Measurements from ENCODE around the gene SLC35B4.

DNA sequence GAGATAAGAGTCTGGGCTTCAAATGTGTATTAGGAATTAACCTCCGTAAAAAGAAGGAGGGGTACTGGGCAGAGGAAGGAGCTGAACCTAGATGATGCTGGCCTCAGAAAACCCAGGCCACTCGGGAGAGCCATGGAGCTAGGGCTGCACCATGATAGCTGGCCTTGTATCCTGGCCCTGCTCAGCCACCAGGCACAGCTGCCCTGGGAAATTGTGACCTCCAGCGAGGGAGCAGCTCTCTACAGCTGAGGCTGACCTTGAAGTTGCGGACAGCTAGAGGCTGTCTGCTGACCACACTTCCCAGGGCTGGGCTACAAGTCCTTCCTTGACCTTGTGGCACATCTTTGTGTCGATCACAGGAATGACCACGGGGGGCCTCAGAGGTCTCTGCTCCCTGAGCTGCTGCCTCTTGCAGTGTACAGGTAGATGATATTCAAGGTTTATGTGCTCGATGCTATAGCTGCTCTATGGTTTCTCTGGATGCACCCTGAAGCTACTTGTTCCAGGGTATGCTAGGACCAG is 38.3 kb upstream of the SLC35B4 start:
- TF ChIP-seq OSR1 (CRISPR knock-in tag; IDR thresholded peaks at IDR 0.05) (no peak), ZNF8 (CRISPR knock-in tag; IDR thresholded peaks at IDR 0.05) (no peak), ZFP3 (CRISPR knock-in tag; IDR thresholded peaks at IDR 0.05) (no peak), ZNF565 (CRISPR knock-in tag; conservative IDR thresholded peaks at IDR 0.05; ENCODE audit: low read depth) (no peak), ZFP30 (CRISPR knock-in tag; IDR thresholded peaks at IDR 0.05) (no peak), CSRNP3 (CRISPR knock-in tag; IDR thresholded peaks at IDR 0.05) (no peak), PPARA (CRISPR knock-in tag; IDR thresholded peaks at IDR 0.05; ENCODE audit: borderline replicate concordance) (no peak), RARB (CRISPR knock-in tag; IDR thresholded peaks at IDR 0.05) (no peak), ESRRG (CRISPR knock-in tag; IDR thresholded peaks at IDR 0.05) (no peak), CSDC2 (CRISPR knock-in tag; IDR thresholded peaks at IDR 0.05) (no peak)
- TF ChIP-seq, protein P1, sequence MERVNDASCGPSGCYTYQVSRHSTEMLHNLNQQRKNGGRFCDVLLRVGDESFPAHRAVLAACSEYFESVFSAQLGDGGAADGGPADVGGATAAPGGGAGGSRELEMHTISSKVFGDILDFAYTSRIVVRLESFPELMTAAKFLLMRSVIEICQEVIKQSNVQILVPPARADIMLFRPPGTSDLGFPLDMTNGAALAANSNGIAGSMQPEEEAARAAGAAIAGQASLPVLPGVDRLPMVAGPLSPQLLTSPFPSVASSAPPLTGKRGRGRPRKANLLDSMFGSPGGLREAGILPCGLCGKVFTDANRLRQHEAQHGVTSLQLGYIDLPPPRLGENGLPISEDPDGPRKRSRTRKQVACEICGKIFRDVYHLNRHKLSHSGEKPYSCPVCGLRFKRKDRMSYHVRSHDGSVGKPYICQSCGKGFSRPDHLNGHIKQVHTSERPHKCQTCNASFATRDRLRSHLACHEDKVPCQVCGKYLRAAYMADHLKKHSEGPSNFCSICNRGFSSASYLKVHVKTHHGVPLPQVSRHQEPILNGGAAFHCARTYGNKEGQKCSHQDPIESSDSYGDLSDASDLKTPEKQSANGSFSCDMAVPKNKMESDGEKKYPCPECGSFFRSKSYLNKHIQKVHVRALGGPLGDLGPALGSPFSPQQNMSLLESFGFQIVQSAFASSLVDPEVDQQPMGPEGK (CRISPR knock-in tag; IDR thresholded peaks at IDR 0.05; ENCODE audit: borderline replicate concordance), result no peak
- TF ChIP-seq, protein P2, sequence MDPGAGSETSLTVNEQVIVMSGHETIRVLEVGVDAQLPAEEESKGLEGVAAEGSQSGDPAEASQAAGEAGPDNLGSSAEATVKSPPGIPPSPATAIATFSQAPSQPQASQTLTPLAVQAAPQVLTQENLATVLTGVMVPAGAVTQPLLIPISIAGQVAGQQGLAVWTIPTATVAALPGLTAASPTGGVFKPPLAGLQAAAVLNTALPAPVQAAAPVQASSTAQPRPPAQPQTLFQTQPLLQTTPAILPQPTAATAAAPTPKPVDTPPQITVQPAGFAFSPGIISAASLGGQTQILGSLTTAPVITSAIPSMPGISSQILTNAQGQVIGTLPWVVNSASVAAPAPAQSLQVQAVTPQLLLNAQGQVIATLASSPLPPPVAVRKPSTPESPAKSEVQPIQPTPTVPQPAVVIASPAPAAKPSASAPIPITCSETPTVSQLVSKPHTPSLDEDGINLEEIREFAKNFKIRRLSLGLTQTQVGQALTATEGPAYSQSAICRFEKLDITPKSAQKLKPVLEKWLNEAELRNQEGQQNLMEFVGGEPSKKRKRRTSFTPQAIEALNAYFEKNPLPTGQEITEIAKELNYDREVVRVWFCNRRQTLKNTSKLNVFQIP (CRISPR knock-in tag; IDR thresholded peaks at IDR 0.05; ENCODE audit: borderline replicate concordance, low read depth), result no peak

Data from SK-N-SH treated with all-trans-retinoic acid at 6 μM for 48 hours (cell line).